ENCODE data around the gene LRRC23.

LRRC23 gene

GRCh38 chr12:6914947-6915788, 10.5 kb downstream of the LRRC23 start:
- ChIA-PET CTCF (interaction anchor here (0.6 to 5.7 kb wide), 5 partner anchors 10 to 198 kb away, joined by 3 to 45 read pairs (median 7); no protein-coding TSS in a partner anchor), POLR2A (interaction anchor here (1.0 to 1.4 kb wide), 4 partner anchors 24 to 48 kb away, joined by 3 to 5 read pairs (median 4); partner anchors contain the start of genes C12orf57, RNU7-1, SPSB2 and TPI1)
- TF ChIP-seq, protein P1, sequence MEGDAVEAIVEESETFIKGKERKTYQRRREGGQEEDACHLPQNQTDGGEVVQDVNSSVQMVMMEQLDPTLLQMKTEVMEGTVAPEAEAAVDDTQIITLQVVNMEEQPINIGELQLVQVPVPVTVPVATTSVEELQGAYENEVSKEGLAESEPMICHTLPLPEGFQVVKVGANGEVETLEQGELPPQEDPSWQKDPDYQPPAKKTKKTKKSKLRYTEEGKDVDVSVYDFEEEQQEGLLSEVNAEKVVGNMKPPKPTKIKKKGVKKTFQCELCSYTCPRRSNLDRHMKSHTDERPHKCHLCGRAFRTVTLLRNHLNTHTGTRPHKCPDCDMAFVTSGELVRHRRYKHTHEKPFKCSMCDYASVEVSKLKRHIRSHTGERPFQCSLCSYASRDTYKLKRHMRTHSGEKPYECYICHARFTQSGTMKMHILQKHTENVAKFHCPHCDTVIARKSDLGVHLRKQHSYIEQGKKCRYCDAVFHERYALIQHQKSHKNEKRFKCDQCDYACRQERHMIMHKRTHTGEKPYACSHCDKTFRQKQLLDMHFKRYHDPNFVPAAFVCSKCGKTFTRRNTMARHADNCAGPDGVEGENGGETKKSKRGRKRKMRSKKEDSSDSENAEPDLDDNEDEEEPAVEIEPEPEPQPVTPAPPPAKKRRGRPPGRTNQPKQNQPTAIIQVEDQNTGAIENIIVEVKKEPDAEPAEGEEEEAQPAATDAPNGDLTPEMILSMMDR (IDR thresholded peaks at IDR 0.05; ENCODE audit: control extremely low read depth, extremely low read depth, low read depth, missing control alignments) = no peak
- DNase-seq (ENCODE audit: extremely low spot score) = no peak

- ChIA-PET CTCF (interaction anchor here (0.8 to 5.7 kb wide), 8 partner anchors 9 to 197 kb away, joined by 3 to 45 read pairs (median 3); partner anchors contain the start of gene SPSB2), POLR2A (interaction anchor here (1.3 kb wide), 1 partner anchor 43 kb away, joined by 5 read pairs; the partner anchor contains the start of gene SPSB2)
- no peak for DNase-seq (ENCODE audit: extremely low spot score)
- TF ChIP-seq, protein P1 (IDR thresholded peaks at IDR 0.05; ENCODE audit: control extremely low read depth, extremely low read depth, low read depth, missing control alignments) = no peak
Observed at GRCh38 chr12:6915789-6916285, 11.2 kb downstream of the LRRC23 start.

DNA sequence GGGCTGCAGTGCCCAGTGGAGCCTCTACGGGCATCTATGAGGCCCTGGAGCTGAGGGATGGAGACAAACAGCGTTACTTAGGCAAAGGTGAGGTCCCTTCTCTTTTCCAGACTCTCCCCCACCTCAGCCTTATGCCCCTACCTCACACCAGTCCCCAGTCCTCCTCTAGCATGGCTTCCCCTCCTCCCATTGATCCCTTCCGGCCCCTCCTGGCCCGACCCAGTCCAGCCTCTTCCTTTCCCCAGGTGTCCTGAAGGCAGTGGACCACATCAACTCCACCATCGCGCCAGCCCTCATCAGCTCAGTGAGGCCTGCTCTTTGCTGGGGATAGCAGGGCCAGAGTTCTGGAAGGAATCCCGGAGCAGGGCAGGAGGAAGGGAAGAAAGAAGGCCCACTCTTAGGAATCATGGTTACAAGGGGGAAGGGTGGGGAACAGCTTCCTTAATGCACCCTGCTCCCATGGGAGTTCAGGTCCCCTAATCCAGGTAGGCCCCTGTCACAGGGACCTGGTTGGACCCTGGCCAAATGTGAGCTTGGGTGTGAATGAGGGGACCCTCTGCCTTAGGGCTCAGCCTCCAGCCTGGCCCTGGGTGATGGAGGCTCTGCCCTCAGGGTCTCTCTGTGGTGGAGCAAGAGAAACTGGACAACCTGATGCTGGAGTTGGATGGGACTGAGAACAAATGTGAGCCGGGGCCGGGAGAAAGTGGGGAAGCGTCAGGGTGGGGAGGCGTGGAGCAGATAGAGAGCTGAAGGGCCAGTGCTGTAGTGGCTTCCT, 12.0 kb downstream of the LRRC23 start:
- DNase-seq (ENCODE audit: extremely low spot score) = no peak
- ChIA-PET POLR2A (no interaction called here), CTCF (interaction anchor here (0.8 to 5.7 kb wide), 7 partner anchors 8 to 47 kb away, joined by 3 to 45 read pairs (median 3); partner anchors contain the start of gene SPSB2)
- TF ChIP-seq, protein P1 (IDR thresholded peaks at IDR 0.05; ENCODE audit: control extremely low read depth, extremely low read depth, low read depth, missing control alignments) = no peak

GRCh38 chr12:6917491-6918231, 13.0 kb downstream of the LRRC23 start:
- ChIA-PET CTCF (interaction anchor here (0.8 to 2.8 kb wide), 5 partner anchors 21 to 192 kb away, joined by 3 to 11 read pairs (median 4); partner anchors contain the start of genes C12orf57 and RNU7-1), POLR2A (no interaction called here)
- DNase-seq (ENCODE audit: extremely low spot score) = no peak
- TF ChIP-seq, protein P1 (IDR thresholded peaks at IDR 0.05; ENCODE audit: control extremely low read depth, extremely low read depth, low read depth, missing control alignments) = no peak

GRCh38 chr12:6919588-6919987, 15.0 kb downstream of the LRRC23 start:
- DNase-seq (ENCODE audit: extremely low spot score) = no peak
- CTCF ChIA-PET = interaction anchor here (1.0 to 1.6 kb wide), 4 partner anchors 9 to 47 kb away, joined by 3 to 6 read pairs (median 4); partner anchors contain the start of gene SPSB2
- TF ChIP-seq, protein P1 (IDR thresholded peaks at IDR 0.05; ENCODE audit: control extremely low read depth, extremely low read depth, low read depth, missing control alignments) = no peak
- POLR2A ChIA-PET = interaction anchor here (0.6 kb wide), 1 partner anchor 53 kb away, joined by 8 read pairs; no protein-coding TSS in a partner anchor
